T-helper 1 cell treated with Interleukin-12 subunit alpha and Interleukin-12 subunit beta and Interleukin-4 antibody, amounts not matched to agents 30 μg/mL and 1 μg/mL, for 36 hours (primary cell): Measurements from ENCODE around the gene AARS2.
"Not testable (repeated sequence)": the region's sequence is repeated elsewhere in the genome, so short reads cannot be mapped to it uniquely, and the experiment has no call there.

Source experiments
- H3K27ac Mint-ChIP-seq: one replicate; pipeline ENCODE4 v1.8.0; 2021; ENCODE audit warnings: mild to moderate bottlenecking, mixed read lengths
- H3K27me3 Mint-ChIP-seq: one replicate; pipeline ENCODE4 v1.8.0; 2021; ENCODE audit warnings: low read depth, mixed read lengths
- H3K36me3 Mint-ChIP-seq: one replicate; pipeline ENCODE4 v1.8.0; 2021; ENCODE audit warnings: low read depth, mixed read lengths
- H3K4me1 Mint-ChIP-seq: one replicate; pipeline ENCODE4 v1.8.0; 2021; ENCODE audit warnings: low read depth, mixed read lengths
- H3K4me3 Mint-ChIP-seq: one replicate; pipeline ENCODE4 v1.8.0; 2021; ENCODE audit warnings: mild to moderate bottlenecking, moderate library complexity, mixed read lengths
- H3K9me3 Mint-ChIP-seq: one replicate; pipeline ENCODE4 v1.8.0; 2021; ENCODE audit warnings: mixed read lengths

The AARS2 gene

GRCh38 chr6:44314657-44315056 is 1.5 kb upstream of the AARS2 start:
- not testable (repeated sequence) for H3K27ac Mint-ChIP-seq, H3K9me3 Mint-ChIP-seq, H3K4me3 Mint-ChIP-seq
- peaks cover 13% of the 10 kb centered on the region for H3K36me3 Mint-ChIP-seq
- H3K27me3 Mint-ChIP-seq: peaks cover 22% of the 10 kb centered on the region
- peaks cover 13% of the 10 kb centered on the region for H3K4me1 Mint-ChIP-seq

DNA sequence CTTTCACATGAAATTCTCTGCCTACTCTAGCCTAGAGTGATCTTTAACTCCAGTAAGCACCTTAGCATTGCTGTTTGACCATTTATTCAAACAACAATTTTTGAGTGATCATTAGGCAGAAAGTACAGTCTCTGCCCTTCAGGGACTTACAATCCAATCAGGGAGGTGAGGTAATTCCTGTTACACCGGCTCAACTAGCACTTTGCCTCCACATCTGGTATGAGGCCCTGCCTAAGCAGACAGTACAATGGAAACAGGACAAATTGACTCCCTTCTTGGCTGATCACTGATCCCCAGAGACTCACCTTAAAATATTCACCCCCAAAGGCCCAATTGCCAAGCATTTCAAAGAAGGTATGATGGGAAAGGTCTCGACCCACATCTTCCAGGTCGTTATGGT is 1.4 kb downstream of the AARS2 start:
- Mint-ChIP-seq H3K9me3 (no peaks in the 10 kb centered on the region), H3K27me3 (peaks cover 5% of the 10 kb centered on the region), H3K27ac (peak overlapping the region; percentile 70), H3K4me3 (peak overlapping the region; percentile 97), H3K36me3 (peaks cover 15% of the 10 kb centered on the region), H3K4me1 (peaks cover 13% of the 10 kb centered on the region)

- H3K4me3 Mint-ChIP-seq: peak overlapping the region; percentile 9
- H3K27me3 Mint-ChIP-seq: peaks cover 5% of the 10 kb centered on the region
- H3K27ac Mint-ChIP-seq: no peak overlapping the region
- no peaks in the 10 kb centered on the region for H3K9me3 Mint-ChIP-seq
- H3K36me3 Mint-ChIP-seq: peaks cover 15% of the 10 kb centered on the region
- H3K4me1 Mint-ChIP-seq: peaks cover 13% of the 10 kb centered on the region
These were observed 1.8 kb downstream of the AARS2 start for GRCh38 chr6:44311304-44311703.

- no peak overlapping the region for H3K27ac Mint-ChIP-seq
- no peak overlapping the region for H3K4me3 Mint-ChIP-seq
- peaks cover 22% of the 10 kb centered on the region for H3K36me3 Mint-ChIP-seq
- no peaks in the 10 kb centered on the region for H3K9me3 Mint-ChIP-seq
- peaks cover 13% of the 10 kb centered on the region for H3K4me1 Mint-ChIP-seq
- peaks cover 1% of the 10 kb centered on the region for H3K27me3 Mint-ChIP-seq
These were observed 2.9 kb downstream of the AARS2 start for GRCh38 chr6:44310241-44310640.

GRCh38 chr6:44309631-44310030 is 3.5 kb downstream of the AARS2 start:
- Mint-ChIP-seq H3K9me3 (no peaks in the 10 kb centered on the region), H3K36me3 (peaks cover 25% of the 10 kb centered on the region), H3K27me3 (no peaks in the 10 kb centered on the region), H3K27ac (no peak overlapping the region), H3K4me1 (peaks cover 13% of the 10 kb centered on the region), H3K4me3 (no peak overlapping the region)

DNA sequence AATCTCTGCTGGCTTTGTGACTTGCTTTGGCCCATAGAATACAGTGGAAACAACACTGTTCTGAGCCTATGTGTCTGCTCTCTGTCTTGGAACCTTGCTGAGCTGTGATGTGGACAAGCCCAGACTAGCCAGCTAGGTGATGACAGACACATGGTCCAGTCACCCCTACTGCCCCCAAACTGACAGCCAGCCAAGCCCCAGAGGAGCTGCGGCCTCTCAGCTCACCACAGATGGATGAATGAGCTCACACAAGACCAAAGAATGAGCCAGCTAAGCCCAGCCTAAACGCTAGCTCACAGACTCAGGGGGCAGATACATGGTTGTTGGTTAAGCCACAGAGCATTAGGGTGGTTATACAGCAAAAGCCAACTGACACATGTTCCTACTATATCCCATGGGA is 4.1 kb downstream of the AARS2 start:
- Mint-ChIP-seq H3K36me3 (peaks cover 25% of the 10 kb centered on the region), H3K4me1 (peaks cover 13% of the 10 kb centered on the region), H3K27me3 (no peaks in the 10 kb centered on the region), H3K27ac (peak overlapping the region; percentile 15), H3K4me3 (no peak overlapping the region), H3K9me3 (no peaks in the 10 kb centered on the region)

- no peak overlapping the region for H3K27ac Mint-ChIP-seq
- H3K9me3 Mint-ChIP-seq: no peaks in the 10 kb centered on the region
- H3K36me3 Mint-ChIP-seq: peaks cover 32% of the 10 kb centered on the region
- no peak overlapping the region for H3K4me3 Mint-ChIP-seq
- H3K4me1 Mint-ChIP-seq: peaks cover 6% of the 10 kb centered on the region
- no peaks in the 10 kb centered on the region for H3K27me3 Mint-ChIP-seq
These were observed 5.9 kb downstream of the AARS2 start for GRCh38 chr6:44307217-44307616.

- H3K4me1 Mint-ChIP-seq: peaks cover 1% of the 10 kb centered on the region
- H3K27me3 Mint-ChIP-seq: no peaks in the 10 kb centered on the region
- H3K9me3 Mint-ChIP-seq: no peaks in the 10 kb centered on the region
- H3K36me3 Mint-ChIP-seq: peaks cover 32% of the 10 kb centered on the region
- H3K4me3 Mint-ChIP-seq: no peak overlapping the region
- H3K27ac Mint-ChIP-seq: no peak overlapping the region
These were observed 6.4 kb downstream of the AARS2 start for GRCh38 chr6:44306710-44307109.

GRCh38 chr6:44305200-44305725 is 7.9 kb downstream of the AARS2 start:
- H3K4me1 Mint-ChIP-seq: no peaks in the 10 kb centered on the region
- H3K36me3 Mint-ChIP-seq: peaks cover 36% of the 10 kb centered on the region
- no peak overlapping the region for H3K27ac Mint-ChIP-seq

DNA sequence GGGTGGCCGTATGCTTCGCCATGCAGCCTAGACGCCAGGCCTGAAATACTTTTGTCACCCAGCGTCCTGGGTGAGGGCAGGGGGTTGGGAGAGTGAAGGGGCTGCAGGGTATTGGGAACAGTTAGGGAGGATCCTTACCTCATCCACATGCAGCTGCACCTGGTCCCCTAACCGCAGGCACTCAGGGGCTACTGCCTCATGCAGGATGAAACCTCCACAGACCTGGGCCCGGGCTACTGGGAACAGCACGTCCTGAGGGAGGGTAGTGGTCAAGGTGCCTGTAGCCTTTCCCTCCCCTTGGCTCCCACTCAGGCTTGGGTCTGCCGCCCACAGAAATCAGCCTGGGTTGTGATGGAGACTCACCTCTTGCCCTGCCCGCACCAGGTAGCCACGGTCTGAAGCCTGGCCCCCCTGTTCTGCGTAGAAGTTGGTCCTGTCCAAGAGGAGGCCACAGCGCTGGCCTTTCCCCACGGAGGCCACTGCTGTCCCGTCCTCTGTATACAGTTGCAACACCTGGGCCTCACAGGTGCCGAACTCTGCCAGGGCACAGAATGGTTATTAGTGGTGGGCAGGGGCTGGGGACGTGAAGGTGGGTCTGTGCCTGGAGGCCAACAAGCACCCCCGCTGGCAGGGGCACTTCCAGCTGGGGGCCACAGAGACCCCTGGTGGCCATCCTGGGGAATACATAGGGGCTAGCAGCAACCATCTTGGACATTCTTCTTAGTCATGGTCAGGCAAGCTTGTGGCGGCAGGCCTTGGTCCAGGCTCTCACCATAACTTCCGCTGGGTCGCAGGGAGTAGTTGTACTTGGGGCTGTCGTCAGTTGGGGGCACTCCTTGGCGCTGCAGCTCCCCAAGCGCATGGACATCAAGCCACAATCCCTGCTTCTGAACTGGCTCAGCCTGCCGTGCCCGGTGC is 8.6 kb downstream of the AARS2 start:
- Mint-ChIP-seq H3K4me1 (no peaks in the 10 kb centered on the region), H3K4me3 (no peak overlapping the region), H3K36me3 (peaks cover 34% of the 10 kb centered on the region), H3K9me3 (no peaks in the 10 kb centered on the region), H3K27me3 (no peaks in the 10 kb centered on the region), H3K27ac (no peak overlapping the region)

More at GRCh38 chr6:44305200-44305725, 7.9 kb downstream of the AARS2 start:
- H3K4me3 Mint-ChIP-seq: no peak overlapping the region
- H3K9me3 Mint-ChIP-seq: no peaks in the 10 kb centered on the region
- no peaks in the 10 kb centered on the region for H3K27me3 Mint-ChIP-seq

DNA sequence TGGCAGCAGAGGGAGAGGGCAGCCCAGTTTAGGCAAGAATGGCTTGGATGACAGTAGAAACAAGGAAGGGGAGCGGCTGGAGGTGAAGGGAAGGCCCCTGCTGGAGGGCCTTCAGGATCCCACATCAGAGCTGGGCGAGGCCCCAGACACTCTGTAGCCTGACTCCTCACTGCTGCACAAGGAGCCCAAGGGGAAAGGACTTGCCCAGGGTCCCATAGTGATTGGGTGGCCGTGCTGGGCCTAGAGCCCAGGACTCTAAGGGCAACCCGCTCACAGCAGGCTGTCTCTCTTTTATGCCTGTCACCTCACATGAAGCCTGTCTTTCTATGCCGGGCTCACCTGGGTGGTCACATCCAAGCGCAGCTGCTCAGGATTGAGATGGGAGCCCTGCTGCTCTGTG is 9.3 kb downstream of the AARS2 start:
- Mint-ChIP-seq H3K36me3 (peaks cover 36% of the 10 kb centered on the region), H3K9me3 (no peaks in the 10 kb centered on the region), H3K27me3 (peaks cover 4% of the 10 kb centered on the region), H3K4me3 (no peak overlapping the region), H3K4me1 (no peaks in the 10 kb centered on the region), H3K27ac (no peak overlapping the region)

DNA sequence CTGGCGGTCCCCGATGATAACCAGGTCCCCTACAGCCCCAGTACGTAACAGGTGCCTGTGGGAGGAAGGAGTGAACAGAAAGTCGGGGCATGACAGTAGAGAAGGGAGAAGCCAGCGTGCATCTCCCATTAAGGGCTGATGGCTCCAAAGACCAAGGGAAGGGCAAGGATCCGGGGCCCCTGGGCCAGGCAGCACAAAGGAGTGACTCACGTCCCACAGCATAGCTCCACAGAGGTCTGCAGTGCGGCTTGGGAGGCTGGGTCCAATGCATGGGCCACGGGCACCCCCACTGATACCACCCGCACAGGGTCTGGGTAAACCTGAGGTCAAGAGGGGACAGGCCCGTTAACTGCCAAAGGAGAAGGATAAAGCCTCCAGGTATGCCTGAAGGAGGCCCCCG is 10.3 kb downstream of the AARS2 start:
- H3K9me3 Mint-ChIP-seq: no peaks in the 10 kb centered on the region
- peaks cover 36% of the 10 kb centered on the region for H3K36me3 Mint-ChIP-seq

GRCh38 chr6:44301782-44302564 is 11.2 kb downstream of the AARS2 start:
- Mint-ChIP-seq H3K9me3 (no peaks in the 10 kb centered on the region), H3K27ac (no peak overlapping the region), H3K27me3 (peaks cover 16% of the 10 kb centered on the region), H3K4me1 (peaks cover 3% of the 10 kb centered on the region), H3K4me3 (no peak overlapping the region), H3K36me3 (peaks cover 36% of the 10 kb centered on the region)

More for the DNA sequence above, 10.3 kb downstream of the AARS2 start:
- Mint-ChIP-seq H3K27me3 (peaks cover 11% of the 10 kb centered on the region), H3K4me3 (no peak overlapping the region), H3K27ac (no peak overlapping the region), H3K4me1 (peaks cover under 1% of the 10 kb centered on the region)

GRCh38 chr6:44301106-44301505 is 12.0 kb downstream of the AARS2 start:
- Mint-ChIP-seq H3K4me3 (no peak overlapping the region), H3K27ac (no peak overlapping the region), H3K27me3 (peaks cover 24% of the 10 kb centered on the region), H3K9me3 (no peaks in the 10 kb centered on the region), H3K4me1 (peaks cover 7% of the 10 kb centered on the region), H3K36me3 (peaks cover 38% of the 10 kb centered on the region)
